ENCODE data around the gene PRDM16. TPM values are rescaled to one million over a fixed set of nuclear protein-coding genes. Genes with fewer than 3 reads are reported as not detected.

PRDM16 gene
- total and polyA plus RNA-seq, 2 of the 8 experiments (the other 6 are each of a cell fraction or from before 2014, with no cell fraction given), result 0.39 to 0.43 TPM

DNA sequence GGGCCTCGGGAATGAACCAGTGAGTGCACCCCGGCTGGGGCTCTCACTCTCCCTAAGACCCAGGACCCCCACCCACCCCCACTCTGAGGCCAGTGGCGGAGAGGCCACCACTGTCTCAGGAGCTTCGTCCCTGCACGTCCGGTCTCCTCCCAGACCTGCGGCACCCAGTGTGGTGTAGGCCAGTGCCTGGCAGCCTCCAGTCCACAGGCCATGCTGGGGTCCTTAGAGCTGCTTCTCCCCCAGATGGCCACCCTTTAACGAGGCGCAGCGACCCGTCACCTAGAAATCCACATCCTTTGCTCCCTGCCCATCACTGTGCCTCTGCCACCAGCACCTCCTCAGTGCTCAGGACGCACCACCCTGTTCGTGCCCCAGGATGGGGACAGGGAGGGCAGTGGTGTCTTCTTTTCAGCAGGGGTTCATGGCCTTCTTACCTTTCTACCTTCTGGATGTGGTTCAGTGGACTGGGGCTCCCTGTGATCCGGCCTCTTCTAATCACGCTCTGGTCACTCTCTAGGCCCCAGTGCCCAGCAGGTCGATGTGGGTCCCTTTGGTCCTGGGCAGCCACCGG is 253.5 kb downstream of the PRDM16 start (continued):
- TF ChIP-seq ATF2 (IDR thresholded peaks at IDR 0.05; ENCODE audit: low read length) (no peak), SIX5 (IDR thresholded peaks at IDR 0.05; ENCODE audit: low read depth, low read length) (no peak)

Data from H1 (cell line).